Activated naive CD8-positive, alpha-beta T cell (primary cell): ENCODE data around the gene ACOXL.
A peak's percentile ranks its signal among the peaks of the same experiment; 100 is the strongest.

ENCODE experiments used
- H3K27ac Mint-ChIP-seq: one replicate; pipeline ENCODE4 v1.8.0; 2021; ENCODE audit warnings: mixed read lengths
- H3K27me3 Mint-ChIP-seq: one replicate; pipeline ENCODE4 v1.8.0; 2021; ENCODE audit warnings: mixed read lengths
- H3K36me3 Mint-ChIP-seq: one replicate; pipeline ENCODE4 v1.8.0; 2021; ENCODE audit warnings: mixed read lengths
- H3K4me1 Mint-ChIP-seq: one replicate; pipeline ENCODE4 v1.8.0; 2021; ENCODE audit warnings: low read depth, mixed read lengths
- H3K4me3 Mint-ChIP-seq: one replicate; pipeline ENCODE4 v1.8.0; 2021; ENCODE audit warnings: mild to moderate bottlenecking, mixed read lengths
- H3K9me3 Mint-ChIP-seq: one replicate; pipeline ENCODE4 v1.8.0; 2021; ENCODE audit warnings: low read depth, mixed read lengths

The ACOXL gene

DNA sequence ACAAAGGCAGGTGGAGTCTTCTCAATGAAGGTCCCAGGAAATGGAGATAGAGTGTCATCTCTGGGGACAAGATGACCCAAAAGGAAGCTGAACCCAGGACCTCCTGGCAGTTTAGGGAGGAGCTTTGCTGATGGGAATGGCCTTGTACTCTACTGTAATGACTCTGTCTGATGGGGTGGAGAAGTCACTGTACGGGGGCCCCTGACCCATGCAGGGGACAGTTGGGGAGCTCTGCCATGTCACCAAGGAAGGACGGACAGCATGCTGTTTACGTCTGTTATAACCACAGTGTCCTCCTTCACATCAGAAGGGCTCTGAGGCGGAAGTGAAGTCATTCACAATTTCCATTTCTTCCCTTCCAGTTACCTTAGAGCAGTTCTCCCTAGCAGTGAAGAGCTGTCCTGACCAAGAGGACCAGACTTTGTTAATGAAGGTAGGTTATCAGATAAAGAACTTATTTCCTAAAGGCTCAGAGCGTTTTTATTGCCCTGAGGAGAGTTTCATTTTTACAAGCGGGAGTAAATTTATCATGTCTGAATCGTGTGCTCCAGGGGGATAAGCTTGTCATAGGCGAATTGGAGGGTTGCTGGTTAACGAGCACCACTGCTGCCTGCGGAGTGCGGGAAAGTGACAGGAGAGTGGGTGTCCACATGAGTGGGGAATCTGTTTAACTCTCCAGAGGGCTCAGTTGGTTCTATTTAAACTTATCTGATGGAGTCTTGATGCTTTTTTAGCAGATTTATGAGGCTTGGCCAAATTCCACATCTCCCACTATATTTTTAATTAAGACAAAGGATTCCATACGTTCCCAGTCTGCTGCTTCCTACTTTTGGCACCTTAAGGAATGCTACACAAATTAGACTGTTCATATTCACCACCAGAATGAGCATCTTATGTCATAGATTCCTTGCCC is 316.7 kb downstream of the ACOXL start:
- peak overlapping the region; percentile 90 for H3K27ac Mint-ChIP-seq
- peaks cover 48% of the 10 kb centered on the region for H3K4me1 Mint-ChIP-seq
- H3K4me3 Mint-ChIP-seq = no peak overlapping the region
- H3K27me3 Mint-ChIP-seq = no peaks in the 10 kb centered on the region
- no peaks in the 10 kb centered on the region for H3K36me3 Mint-ChIP-seq
- peaks cover 5% of the 10 kb centered on the region for H3K9me3 Mint-ChIP-seq

DNA sequence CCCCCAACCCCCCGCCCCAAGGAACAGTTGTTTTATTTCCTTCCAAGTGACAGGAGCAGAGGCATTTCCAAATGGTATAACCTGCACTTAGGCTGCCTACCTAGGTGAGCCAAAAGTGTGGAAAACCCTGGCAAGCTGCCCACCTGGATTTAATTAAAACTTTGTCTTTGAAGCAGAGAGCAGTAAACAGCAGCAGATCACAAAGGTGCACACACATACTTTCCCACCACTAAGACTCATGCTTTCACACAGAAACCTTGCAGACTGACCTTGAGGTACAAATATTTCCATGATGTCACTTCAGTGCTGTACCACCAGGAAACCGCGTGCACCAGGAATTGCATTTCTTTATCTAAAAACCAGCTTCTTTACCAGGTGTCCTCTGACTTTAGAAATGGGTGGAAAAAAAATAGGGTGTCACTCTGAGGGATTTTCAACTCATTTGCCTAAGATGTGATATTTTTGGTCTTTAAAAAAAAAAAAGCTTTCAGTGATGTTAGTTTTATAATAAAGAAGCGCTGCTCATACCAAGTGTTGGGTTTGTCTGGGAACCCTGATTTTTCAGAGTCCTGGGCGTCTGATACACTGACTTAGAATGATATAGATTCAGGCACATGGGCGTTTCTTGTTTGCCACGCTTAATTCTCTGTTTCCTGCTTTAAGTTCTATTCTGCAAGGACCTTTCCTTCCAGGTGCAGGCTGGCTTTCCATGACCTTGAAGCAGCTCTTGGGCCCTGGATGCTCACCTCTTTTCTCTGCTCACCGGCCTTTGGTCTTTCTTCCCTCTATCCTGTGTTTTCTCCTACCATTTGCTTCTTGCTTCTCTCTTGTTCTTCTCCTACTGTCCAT is 317.6 kb downstream of the ACOXL start:
- Mint-ChIP-seq H3K27ac (peak overlapping the region; percentile 90), H3K4me1 (peaks cover 51% of the 10 kb centered on the region), H3K27me3 (no peaks in the 10 kb centered on the region), H3K4me3 (peak overlapping the region; percentile 57), H3K36me3 (peaks cover 2% of the 10 kb centered on the region), H3K9me3 (peaks cover 5% of the 10 kb centered on the region)

DNA sequence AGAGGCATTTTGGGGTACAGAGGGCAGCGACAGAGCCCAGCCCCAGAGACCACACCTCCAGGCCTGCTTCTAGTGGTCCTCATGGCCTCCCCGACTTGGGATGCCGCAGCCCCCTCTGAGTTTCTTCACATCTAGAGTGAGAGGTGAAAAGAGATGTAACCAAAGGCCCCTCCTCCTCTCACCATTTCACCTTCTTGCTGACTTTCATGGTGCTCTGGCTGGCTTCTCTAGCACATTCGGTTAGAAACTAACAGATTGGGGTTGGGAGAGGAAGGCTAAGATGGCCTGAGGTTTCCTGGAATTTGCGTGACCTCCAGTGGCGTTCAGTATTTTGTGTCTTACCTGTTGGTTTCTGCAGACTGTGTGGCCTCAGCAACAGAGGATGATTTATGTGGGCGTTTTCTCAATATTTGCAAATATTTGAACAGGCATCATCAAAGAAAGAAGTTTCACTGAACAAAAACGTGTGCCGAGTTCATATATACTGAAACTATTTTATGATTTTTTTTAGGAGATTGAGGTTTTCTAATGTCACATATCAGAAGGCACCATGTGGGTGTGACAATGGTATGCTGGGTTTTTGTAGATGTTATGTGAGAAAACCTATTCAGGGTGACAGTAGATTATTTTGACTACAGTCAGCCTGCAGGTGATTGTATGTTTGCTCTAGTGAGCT is 318.5 kb downstream of the ACOXL start:
- H3K4me1 Mint-ChIP-seq = peaks cover 56% of the 10 kb centered on the region
- H3K9me3 Mint-ChIP-seq = peaks cover 5% of the 10 kb centered on the region
- peak overlapping the region; percentile 90 for H3K27ac Mint-ChIP-seq
- peaks cover 2% of the 10 kb centered on the region for H3K36me3 Mint-ChIP-seq
- no peaks in the 10 kb centered on the region for H3K27me3 Mint-ChIP-seq
- peak overlapping the region; percentile 57 for H3K4me3 Mint-ChIP-seq

DNA sequence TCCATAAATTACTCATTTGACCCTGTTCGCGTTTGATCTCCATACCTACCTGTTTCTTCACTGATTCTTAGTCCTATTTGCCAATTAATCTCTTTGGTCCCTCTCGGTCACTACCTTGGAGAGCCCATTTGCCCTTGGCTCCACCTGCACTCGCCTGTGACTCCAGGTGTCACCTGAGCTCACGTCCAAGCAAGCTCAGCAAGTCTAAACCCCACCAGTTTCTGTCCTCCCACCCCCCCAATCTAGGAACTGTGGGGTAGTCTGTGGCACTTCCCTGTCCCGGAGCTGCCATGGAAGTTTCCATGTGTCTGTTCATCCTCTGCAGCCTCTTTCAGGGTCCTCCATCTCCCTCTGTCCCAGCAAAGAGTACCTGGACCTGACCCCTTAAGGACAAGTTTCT is 320.2 kb downstream of the ACOXL start:
- peaks cover 2% of the 10 kb centered on the region for H3K36me3 Mint-ChIP-seq
- H3K27ac Mint-ChIP-seq = no peak overlapping the region
- H3K4me1 Mint-ChIP-seq = peaks cover 58% of the 10 kb centered on the region
- no peak overlapping the region for H3K4me3 Mint-ChIP-seq
- no peaks in the 10 kb centered on the region for H3K27me3 Mint-ChIP-seq
- no peaks in the 10 kb centered on the region for H3K9me3 Mint-ChIP-seq

DNA sequence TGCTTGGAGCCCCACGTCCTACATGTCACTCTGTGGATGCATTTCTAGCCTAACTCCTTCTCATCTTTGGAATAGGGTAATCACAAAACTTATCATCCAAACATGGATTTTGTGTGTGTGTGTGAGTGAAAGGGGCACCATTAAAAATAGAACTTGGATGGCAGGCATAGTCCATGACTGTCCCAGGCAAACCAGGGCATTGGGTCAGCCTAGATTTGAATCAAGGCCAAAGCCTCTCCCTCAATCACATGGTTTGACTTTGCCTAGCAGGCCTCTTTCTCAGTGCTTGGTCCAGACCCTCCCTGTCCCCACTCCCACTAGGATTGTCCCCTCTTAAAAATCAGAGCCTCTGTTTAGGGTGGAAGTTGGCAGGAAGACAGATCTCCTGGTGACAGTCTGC is 320.9 kb downstream of the ACOXL start:
- Mint-ChIP-seq H3K4me1 (peaks cover 54% of the 10 kb centered on the region), H3K36me3 (peaks cover 2% of the 10 kb centered on the region), H3K9me3 (no peaks in the 10 kb centered on the region), H3K27ac (no peak overlapping the region), H3K4me3 (no peak overlapping the region), H3K27me3 (no peaks in the 10 kb centered on the region)

DNA sequence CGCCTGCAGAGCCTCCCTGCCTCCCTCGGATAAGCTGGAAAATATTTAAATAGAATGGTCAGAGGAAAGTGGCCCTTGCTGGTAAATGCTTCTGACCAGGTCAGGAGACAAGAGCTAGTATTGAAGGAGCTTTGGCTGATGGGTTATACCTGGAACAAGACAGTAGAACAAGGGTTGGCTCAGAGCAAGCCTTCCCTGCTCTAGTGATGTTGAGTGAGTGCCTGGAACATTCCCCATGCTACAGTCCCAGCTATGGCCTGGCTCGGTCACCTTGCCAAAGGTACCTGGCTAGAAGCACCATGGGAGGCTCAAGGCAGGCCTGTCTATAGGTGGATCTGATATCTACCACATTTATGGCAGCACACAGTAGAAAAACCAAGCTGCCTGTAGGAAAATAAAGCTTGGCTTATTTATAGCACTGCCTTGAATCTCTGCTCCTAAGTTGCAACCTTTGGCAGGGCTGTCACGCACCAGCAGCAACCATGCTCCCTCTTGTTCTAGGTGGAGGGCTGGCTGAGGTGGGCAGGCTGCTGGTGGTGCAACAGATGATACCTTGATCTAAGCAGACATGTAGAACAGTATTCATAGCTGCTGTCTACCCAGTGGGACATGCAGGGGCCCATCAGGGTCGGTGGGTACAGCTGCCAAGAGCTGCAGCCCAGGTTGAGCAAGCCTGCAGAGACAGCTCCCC is 321.6 kb downstream of the ACOXL start:
- Mint-ChIP-seq H3K36me3 (peaks cover 2% of the 10 kb centered on the region), H3K4me1 (peaks cover 51% of the 10 kb centered on the region), H3K9me3 (no peaks in the 10 kb centered on the region), H3K27ac (no peak overlapping the region), H3K4me3 (no peak overlapping the region), H3K27me3 (peaks cover 2% of the 10 kb centered on the region)

DNA sequence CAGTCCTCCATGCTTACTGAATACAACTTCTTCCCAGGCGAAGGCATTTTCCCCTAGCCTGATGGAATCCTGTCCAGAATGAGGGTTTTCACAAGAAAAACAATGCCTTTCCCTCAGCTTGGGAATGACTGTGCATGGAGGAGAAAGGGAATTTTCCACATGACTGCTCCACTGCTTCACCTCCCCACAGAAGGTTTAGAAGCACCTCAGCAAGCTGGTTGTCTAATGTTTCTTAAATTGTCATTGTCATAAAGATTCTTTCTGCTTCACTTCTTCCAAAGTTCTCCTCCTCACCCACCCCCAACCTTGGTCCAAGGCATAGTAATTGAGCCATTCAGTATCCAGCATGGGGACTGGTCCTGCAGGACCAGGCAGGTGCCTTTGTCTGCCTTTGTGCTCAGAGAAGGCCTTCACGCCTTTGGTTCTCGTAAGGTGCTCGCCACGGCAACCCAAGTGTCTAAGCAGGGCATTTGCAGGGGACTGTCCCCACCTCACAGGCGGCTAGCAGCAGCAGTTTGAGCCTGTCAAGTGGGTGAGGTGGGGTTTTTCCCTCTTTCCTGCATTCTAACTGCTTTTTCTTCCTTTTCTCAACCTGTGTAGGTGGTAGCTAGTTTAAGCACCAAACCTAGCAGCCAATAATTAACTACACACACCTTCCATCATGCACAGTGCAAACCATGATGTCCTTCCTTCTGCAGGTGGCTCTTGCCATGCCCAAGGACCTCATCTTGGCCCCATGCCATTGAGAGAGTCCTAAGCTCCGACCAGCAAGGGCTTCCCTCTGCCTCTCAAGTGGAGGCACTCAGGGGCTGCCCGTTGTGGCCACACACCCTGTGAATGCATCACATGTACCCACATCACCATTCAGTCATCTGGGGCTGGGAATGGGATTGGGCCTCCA is 322.7 kb downstream of the ACOXL start:
- Mint-ChIP-seq H3K4me3 (peak overlapping the region; percentile 73), H3K27ac (peak overlapping the region; percentile 92), H3K9me3 (no peaks in the 10 kb centered on the region), H3K36me3 (peaks cover 2% of the 10 kb centered on the region), H3K27me3 (peaks cover 2% of the 10 kb centered on the region), H3K4me1 (peaks cover 41% of the 10 kb centered on the region)

DNA sequence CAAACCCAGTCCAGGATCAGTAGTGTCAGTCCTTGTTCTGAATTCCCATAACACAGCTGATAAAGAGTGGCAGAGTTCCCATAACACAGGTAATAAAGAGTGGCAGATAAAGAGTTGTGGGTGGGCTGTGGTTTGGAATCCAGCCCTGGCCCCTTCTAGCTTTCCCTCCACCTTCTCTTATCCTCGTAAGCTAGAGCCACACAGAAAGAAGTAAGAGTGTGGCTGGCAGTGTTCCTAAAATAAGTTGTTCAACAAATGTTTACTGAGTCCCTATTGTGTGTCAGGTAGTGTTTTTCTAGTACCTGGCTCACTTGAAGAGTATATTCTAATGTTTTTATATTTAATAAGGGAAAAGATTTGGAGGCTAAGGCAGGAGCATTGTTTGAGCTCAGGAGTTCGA is 323.4 kb downstream of the ACOXL start:
- H3K4me3 Mint-ChIP-seq = peak overlapping the region; percentile 22
- H3K27me3 Mint-ChIP-seq = peaks cover 2% of the 10 kb centered on the region
- peaks cover 3% of the 10 kb centered on the region for H3K9me3 Mint-ChIP-seq
- H3K36me3 Mint-ChIP-seq = peaks cover 6% of the 10 kb centered on the region
- no peak overlapping the region for H3K27ac Mint-ChIP-seq
- H3K4me1 Mint-ChIP-seq = peaks cover 34% of the 10 kb centered on the region

DNA sequence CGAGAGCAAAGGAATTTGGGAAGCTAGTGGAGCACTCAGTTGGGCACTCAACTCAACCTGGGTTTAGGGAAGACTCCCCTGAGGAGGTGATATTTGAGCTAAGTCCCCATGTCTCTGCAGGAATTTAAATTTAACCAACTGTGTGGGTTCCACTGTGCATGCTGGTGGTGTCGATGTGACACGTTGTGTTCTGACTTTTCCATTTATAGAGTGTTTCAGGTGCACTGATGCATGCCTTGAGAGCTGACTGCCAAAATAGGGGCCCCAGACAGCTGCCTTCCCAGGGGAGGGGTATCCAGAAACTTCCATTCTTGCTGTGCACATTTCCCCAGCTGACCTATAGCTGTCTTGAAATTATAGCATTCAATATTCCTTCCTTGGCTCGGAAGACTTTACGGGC is 324.7 kb downstream of the ACOXL start:
- H3K27ac Mint-ChIP-seq = no peak overlapping the region
- H3K4me3 Mint-ChIP-seq = no peak overlapping the region
- H3K27me3 Mint-ChIP-seq = peaks cover 3% of the 10 kb centered on the region
- peaks cover 13% of the 10 kb centered on the region for H3K9me3 Mint-ChIP-seq
- peaks cover 24% of the 10 kb centered on the region for H3K4me1 Mint-ChIP-seq
- peaks cover 15% of the 10 kb centered on the region for H3K36me3 Mint-ChIP-seq

DNA sequence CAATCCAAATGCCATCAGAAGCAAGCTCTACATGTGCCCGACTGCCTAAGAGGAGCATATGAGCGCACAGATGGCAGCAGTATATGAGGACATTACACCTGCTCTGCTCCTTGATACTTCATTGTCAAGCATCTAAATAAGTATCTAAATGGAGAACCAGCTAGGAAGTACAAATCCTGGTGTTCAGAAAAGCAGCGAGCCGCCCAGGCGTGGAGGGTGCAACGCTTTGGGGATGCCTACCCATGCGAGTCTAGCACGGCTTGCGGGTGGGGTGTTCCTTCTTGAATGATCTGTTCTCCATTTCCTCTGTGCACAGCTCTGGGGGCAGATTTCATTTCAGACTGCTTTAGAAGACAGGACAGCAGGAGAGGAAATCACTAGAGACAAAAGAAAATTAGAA is 325.3 kb downstream of the ACOXL start:
- Mint-ChIP-seq H3K36me3 (peaks cover 15% of the 10 kb centered on the region), H3K9me3 (peaks cover 13% of the 10 kb centered on the region), H3K27me3 (peaks cover 3% of the 10 kb centered on the region), H3K4me1 (peaks cover 21% of the 10 kb centered on the region), H3K27ac (no peak overlapping the region), H3K4me3 (no peak overlapping the region)

DNA sequence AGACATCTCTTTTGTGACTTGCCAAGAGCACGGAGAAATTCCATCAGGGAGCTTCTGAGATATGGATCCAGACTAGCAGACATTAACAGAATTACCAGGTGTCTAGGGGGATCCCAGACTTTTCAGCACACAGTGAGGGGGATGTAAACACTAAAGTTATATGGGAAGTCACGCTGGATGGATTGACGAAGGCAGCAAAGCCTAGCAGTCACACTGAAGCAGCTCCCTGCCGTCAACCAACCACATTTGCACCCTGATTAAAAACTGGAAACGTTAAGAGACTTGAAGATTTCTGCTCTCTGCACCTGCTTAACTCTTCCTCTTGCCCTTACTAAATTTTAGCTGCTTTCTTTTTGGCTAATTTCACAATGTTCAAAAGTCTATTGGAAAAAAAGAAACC is 325.9 kb downstream of the ACOXL start:
- Mint-ChIP-seq H3K4me3 (no peak overlapping the region), H3K9me3 (peaks cover 13% of the 10 kb centered on the region), H3K27me3 (peaks cover 3% of the 10 kb centered on the region), H3K36me3 (peaks cover 15% of the 10 kb centered on the region), H3K4me1 (peaks cover 19% of the 10 kb centered on the region), H3K27ac (no peak overlapping the region)

DNA sequence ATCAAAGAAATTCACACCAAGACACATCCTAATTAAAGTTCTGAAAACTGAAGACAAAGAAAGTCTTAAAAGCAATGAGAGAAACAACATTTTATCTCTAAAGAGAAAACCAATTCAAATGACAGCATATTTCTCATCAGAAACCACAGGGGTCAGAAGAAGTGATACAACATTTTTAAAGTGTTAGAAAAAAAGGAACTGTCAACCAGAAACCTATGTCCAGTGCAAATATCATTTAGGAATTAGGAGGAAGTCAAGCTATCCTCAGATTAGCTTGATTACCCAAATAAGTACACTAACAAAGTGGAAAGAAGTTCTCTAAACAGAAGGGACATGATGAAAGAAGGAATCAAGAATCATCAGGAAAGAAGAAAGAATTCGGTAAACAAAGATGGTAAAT is 328.8 kb downstream of the ACOXL start:
- Mint-ChIP-seq H3K27me3 (peaks cover 3% of the 10 kb centered on the region), H3K27ac (no peak overlapping the region), H3K4me3 (no peak overlapping the region), H3K36me3 (peaks cover 13% of the 10 kb centered on the region), H3K9me3 (peaks cover 17% of the 10 kb centered on the region), H3K4me1 (peaks cover 4% of the 10 kb centered on the region)

DNA sequence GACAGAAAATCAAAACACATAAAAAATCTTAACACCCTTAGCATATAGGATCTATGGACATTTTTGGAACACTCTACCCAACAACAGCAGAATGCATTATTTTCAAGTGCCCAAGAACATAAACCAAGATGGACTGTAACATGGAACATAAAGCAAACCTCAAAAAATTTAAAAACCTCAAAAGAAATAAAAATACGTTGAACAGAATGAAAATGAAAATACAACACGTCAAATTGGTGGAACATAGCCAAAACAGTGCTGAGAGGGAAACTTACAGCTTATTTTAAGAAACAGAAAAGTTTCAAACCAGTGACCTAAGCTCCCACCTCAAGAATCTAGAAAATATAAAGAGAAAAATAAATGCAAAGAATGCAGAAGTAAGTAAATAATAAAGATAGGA is 330.0 kb downstream of the ACOXL start:
- peaks cover 3% of the 10 kb centered on the region for H3K27me3 Mint-ChIP-seq
- no peak overlapping the region for H3K27ac Mint-ChIP-seq
- H3K4me1 Mint-ChIP-seq = peaks cover 5% of the 10 kb centered on the region
- peaks cover 13% of the 10 kb centered on the region for H3K36me3 Mint-ChIP-seq
- no peak overlapping the region for H3K4me3 Mint-ChIP-seq
- peaks cover 17% of the 10 kb centered on the region for H3K9me3 Mint-ChIP-seq
